ENCODE results near the gene ATG4D. TPM values are rescaled to one million over a fixed set of nuclear protein-coding genes. Genes with fewer than 3 reads are reported as not detected.

The ATG4D gene
- total and polyA plus RNA-seq, 10 of the 15 experiments (the other 5 are each of a cell fraction or from before 2014, with no cell fraction given) = 0.39 to 28.7 (median 13.4) TPM

GRCh38 chr19:10560154-10560553 lies 16.4 kb downstream of the ATG4D start:
- Histone ChIP-seq H3K36me3 (ENCODE audit: control insufficient read depth in 2 of 2, insufficient read depth in 2 of 2, low read length in 1 of 2) (peaks cover 13 to 14% of the 10 kb centered on the region in 2 experiments), H2AFZ (ENCODE audit: control insufficient read depth, low read depth, low read length) (no peak overlapping the region), H3K4me1 (ENCODE audit: control insufficient read depth, insufficient read depth, low read length) (peaks cover 9% of the 10 kb centered on the region), H3K9me3 (replicated peaks; ENCODE audit: control insufficient read depth, insufficient read depth, low read length) (no peaks in the 10 kb centered on the region), H3K27ac (ENCODE audit: control insufficient read depth, insufficient read depth) (no peak overlapping the region), H3K4me3 (no peak overlapping the region), H3K9ac (ENCODE audit: control insufficient read depth, insufficient read depth, low read length) (no peak overlapping the region), H4K20me1 (ENCODE audit: control insufficient read depth, insufficient read depth) (no peaks in the 10 kb centered on the region), H3K79me2 (ENCODE audit: control insufficient read depth, insufficient read depth, low read length) (peaks cover 9% of the 10 kb centered on the region), H3K27me3 (replicated peaks in 1 of 2; ENCODE audit: control insufficient read depth in 2 of 2, insufficient read depth in 2 of 2, low read length in 1 of 2) (no peaks in the 10 kb centered on the region), H3K4me2 (ENCODE audit: control insufficient read depth, insufficient read depth) (no peak overlapping the region)
- FAIRE-seq (no peak), ATAC-seq (no peak), DNase-seq (ENCODE audit: low read depth, low spot score) (no peak)
- POLR2A ChIA-PET = no interaction called here
- intact Hi-C loops (cut with micrococcal nuclease; ENCODE audit: unreplicated experiment) (no loop called here), in situ Hi-C loops (cut with MboI) (no loop called here)
- no peak for TF ChIP-seq HDAC2 (IDR thresholded peaks at IDR 0.05)
- WGBS (ENCODE audit: insufficient coverage, insufficient replicate concordance, low lambda C conversion rate, missing lambda C conversion rate) = 94% methylated on average over 7 of the region's 7 CpGs
- SMC1A ChIA-PET (ENCODE audit: uncharacterized antibody, unreplicated experiment) = no interaction called here
- no TSS peak for BruUV-seq (replicated peaks)
- CTCF ChIA-PET = no interaction called here
- RAD21 ChIA-PET (ENCODE audit: unreplicated experiment) = no interaction called here

GRCh38 chr19:10562609-10563008 lies 18.9 kb downstream of the ATG4D start:
- FAIRE-seq (no peak), ATAC-seq (no peak), DNase-seq (ENCODE audit: low read depth, low spot score) (no peak)
- intact Hi-C loops (cut with micrococcal nuclease; ENCODE audit: unreplicated experiment) = no loop called here
- Histone ChIP-seq H3K4me2 (ENCODE audit: control insufficient read depth, insufficient read depth) (no peak overlapping the region), H3K27ac (ENCODE audit: control insufficient read depth, insufficient read depth) (no peak overlapping the region), H4K20me1 (ENCODE audit: control insufficient read depth, insufficient read depth) (no peaks in the 10 kb centered on the region), H2AFZ (ENCODE audit: control insufficient read depth, low read depth, low read length) (no peak overlapping the region), H3K27me3 (replicated peaks in 1 of 2; ENCODE audit: control insufficient read depth in 2 of 2, insufficient read depth in 2 of 2, low read length in 1 of 2) (no peaks in the 10 kb centered on the region), H3K79me2 (ENCODE audit: control insufficient read depth, insufficient read depth, low read length) (peaks cover 13% of the 10 kb centered on the region), H3K36me3 (ENCODE audit: control insufficient read depth in 2 of 2, insufficient read depth in 2 of 2, low read length in 1 of 2) (peaks cover 8 to 9% of the 10 kb centered on the region in 2 experiments), H3K9ac (ENCODE audit: control insufficient read depth, insufficient read depth, low read length) (no peak overlapping the region), H3K9me3 (replicated peaks; ENCODE audit: control insufficient read depth, insufficient read depth, low read length) (no peaks in the 10 kb centered on the region), H3K4me1 (ENCODE audit: control insufficient read depth, insufficient read depth, low read length) (peaks cover 18% of the 10 kb centered on the region), H3K4me3 (no peak overlapping the region)
- ChIA-PET CTCF (interaction anchor here (1.3 to 1.8 kb wide), 2 partner anchors 21 to 56 kb away, joined by 3 read pairs; no protein-coding TSS in a partner anchor), RAD21 (ENCODE audit: unreplicated experiment) (no interaction called here), POLR2A (no interaction called here), SMC1A (ENCODE audit: uncharacterized antibody, unreplicated experiment) (no interaction called here)
- 86% methylated on average over 5 of the region's 5 CpGs for WGBS (ENCODE audit: insufficient coverage, insufficient replicate concordance, low lambda C conversion rate, missing lambda C conversion rate)
- in situ Hi-C loops (cut with MboI) = no loop called here
- BruUV-seq (replicated peaks) = TSS peak; percentile 59
- TF ChIP-seq PAX8 (IDR thresholded peaks at IDR 0.05) (no peak), NR2F1 (conservative IDR thresholded peaks at IDR 0.05) (no peak), CREM (IDR thresholded peaks at IDR 0.05; ENCODE audit: low read depth) (no peak), SUPT20H (IDR thresholded peaks at IDR 0.05; ENCODE audit: borderline replicate concordance, control insufficient read depth, low read depth, low read length) (no peak), MYC (IDR thresholded peaks at IDR 0.05; ENCODE audit: insufficient read depth, insufficient read length, insufficient replicate concordance, low read length, severe bottlenecking) (no peak), BMI1 (IDR thresholded peaks at IDR 0.05; ENCODE audit: borderline replicate concordance) (no peak), TCF3 (IDR thresholded peaks at IDR 0.05; ENCODE audit: borderline replicate concordance, insufficient read depth, low read depth, low read length) (no peak), FOS (IDR thresholded peaks at IDR 0.05; ENCODE audit: borderline replicate concordance, extremely low read depth, insufficient read length) (no peak), NKRF (conservative IDR thresholded peaks at IDR 0.05) (no peak), YY1 (IDR thresholded peaks at IDR 0.05; ENCODE audit: low read depth, low read length) (no peak), POLR2AphosphoS2 (IDR thresholded peaks at IDR 0.05; ENCODE audit: low read depth, low read length) (no peak), SREBF2 (IDR thresholded peaks at IDR 0.05; ENCODE audit: low read length) (no peak), ZBTB33 (IDR thresholded peaks at IDR 0.05) (no peak)

Measured in GM12878 (cell line).